Hematopoietic multipotent progenitor cell treated with erythropoietin and hydrocortisone succinate and interleukin-3 and kit ligand, for 15 days (in vitro differentiated cells): ENCODE results near the gene COG5.
A peak's percentile ranks its signal among the peaks of the same experiment; 100 is the strongest.

Experiments used
- DNase-seq: peaks from one replicate; pipeline ENCODE4 v3.0.0-alpha.2; 2015; ENCODE audit warnings: low spot score

COG5 gene

DNA sequence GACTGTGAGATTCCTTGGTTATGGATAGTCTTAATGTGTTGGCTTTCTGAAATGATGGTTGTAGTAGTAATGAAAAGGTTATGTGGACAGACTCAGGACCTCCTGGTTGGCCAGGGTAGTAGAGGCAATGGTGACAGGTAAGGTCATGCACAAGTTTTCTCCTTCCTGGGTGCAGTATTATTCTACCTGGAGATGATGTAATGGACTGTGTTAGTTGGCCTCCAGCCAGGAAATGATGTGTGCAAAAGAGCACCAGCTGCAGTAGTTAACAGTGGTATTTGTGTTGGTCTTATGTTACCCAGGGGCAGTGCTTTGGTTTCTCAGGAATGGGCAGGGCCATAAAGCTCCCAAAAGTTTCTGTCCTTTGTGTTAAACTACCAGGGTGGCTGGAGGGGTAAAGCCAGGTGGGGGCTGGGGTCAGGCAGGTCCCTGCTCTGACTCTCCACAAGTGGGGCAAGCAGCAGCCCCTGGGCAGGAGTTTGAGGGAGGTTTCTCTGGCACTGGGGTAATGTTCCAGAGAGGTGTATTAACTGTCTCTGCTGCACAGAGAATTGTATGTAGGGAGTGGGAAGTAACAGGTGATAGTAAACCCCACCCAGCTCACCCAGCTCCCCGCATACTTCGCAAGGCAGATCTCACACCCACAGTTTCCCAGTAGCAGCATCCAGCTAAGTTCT, 57.6 kb downstream of the COG5 start:
- peak; percentile 29 for DNase-seq

GRCh38 chr7:107505362-107505761, 58.4 kb downstream of the COG5 start:
- no peak for DNase-seq

GRCh38 chr7:107503687-107504086, 60.0 kb downstream of the COG5 start:
- DNase-seq = no peak

DNA sequence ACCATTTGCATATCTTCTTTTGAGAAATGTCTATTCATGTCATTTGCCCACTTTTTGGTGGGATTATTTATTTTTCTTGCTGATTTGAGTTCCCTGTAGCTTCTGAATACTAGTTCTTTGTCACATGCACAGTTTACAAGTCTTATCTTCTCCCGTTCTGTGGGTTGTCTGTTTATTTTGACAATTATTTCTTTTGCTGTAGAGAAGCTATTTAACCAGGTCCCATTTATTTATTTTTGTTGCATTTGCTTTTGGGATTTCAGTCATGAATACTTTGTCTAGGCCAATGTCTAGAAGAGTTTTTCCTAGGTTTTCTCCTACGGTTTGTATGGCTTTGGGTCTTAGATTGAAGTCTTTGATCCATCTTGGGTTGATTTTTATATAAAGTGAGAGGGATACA, 60.9 kb downstream of the COG5 start:
- no peak for DNase-seq

DNA sequence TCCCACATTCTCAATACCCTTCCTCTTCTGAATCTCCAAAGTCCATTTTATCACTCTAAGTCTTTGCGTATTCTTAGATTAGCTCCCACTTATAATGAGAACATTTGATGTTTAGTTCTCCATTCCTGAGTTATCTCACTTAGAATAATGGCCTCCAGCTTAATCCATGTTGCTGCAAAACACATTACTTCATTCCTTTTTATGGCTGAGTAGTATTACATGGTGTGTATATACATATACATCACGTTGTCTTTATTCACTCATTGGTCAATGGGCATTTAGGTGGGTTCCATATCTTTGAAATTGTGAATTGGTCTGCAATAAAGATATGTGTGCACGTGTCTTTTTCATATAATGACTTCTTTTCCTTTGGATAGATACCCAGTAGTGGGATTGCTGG, 61.6 kb downstream of the COG5 start:
- no peak for DNase-seq

GRCh38 chr7:107501593-107501992, 62.1 kb downstream of the COG5 start:
- peak; percentile 72 for DNase-seq

GRCh38 chr7:107499731-107500130, 64.0 kb downstream of the COG5 start:
- DNase-seq = no peak

DNA sequence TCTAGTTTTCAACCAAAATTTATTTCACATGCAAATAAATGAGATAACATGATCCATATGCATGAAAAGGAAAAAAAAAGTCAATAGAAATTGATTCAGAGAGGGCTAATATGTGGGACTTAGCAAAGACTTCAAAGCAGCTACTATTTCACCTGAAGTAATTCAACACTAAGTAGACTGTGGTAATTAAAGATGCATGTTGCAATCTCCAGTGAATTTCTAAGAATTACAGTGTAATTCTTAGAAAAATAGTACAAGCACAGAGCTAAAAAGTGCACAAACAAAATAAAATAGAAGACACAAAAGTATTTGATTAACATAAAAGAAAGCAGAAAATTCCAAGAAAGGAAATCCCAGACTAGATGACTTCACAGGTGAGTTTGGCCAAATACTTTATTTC, 68.2 kb downstream of the COG5 start:
- no peak for DNase-seq

- no peak for DNase-seq
Measured at GRCh38 chr7:107494884-107495283, 68.8 kb downstream of the COG5 start.

- no peak for DNase-seq
Measured at GRCh38 chr7:107494315-107494751, 69.4 kb downstream of the COG5 start.

GRCh38 chr7:107492875-107493274, 70.8 kb downstream of the COG5 start:
- no peak for DNase-seq

DNA sequence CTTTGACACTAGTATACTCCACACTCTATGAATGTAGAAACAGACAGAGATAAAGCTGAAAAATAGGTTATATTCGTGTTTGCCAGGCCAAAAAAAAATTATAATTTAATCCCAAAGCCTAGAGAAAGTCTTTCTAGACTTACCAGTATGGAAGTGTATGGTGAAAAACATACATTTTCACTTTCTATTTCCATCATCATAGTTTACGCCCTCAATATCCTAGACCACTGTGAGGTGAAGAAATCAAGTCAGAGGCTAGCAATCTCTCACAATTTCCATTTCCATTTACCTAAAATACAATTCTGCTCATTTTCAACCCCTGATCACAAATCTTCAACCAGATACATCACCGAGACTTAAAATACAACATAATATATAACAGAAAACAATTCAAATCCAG, 77.7 kb downstream of the COG5 start:
- DNase-seq = no peak

DNA sequence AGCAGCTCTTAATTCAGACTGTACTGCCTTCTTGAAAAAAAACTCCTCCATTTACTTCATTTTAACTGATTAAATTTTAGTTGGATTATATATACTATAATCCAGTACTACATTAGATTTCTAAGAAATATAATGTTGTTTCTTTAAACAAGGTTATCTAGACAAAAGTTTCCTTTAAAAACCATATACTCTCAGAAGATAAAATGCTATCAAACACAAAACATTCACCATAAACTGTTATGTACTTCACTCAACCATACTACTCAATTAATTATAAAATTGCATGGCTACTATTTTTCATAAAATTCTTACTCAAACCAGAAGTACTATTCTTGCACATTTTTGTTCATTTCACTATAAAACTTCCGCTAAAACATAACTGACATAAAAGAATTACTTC, 81.1 kb downstream of the COG5 start:
- DNase-seq = peak; percentile 51

DNA sequence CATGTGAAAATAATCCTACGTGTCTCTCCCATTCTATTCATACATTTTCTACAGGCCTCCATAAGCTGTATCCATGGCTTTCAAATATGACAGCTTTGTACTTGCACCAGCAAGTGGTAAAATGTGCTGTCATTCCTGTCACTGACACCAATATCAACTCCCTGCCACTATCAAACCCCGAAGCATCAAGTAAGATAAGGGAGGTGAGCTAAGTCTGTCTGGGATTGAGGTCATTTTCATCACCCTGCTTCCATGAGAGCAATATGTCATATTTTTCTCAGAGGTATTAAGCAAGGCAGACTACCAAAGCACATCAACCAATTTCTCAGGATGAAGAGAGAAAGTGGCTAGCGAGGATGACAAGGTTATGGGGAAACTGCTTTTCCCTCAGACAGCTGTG, 82.8 kb downstream of the COG5 start:
- peak; percentile 56 for DNase-seq

DNA sequence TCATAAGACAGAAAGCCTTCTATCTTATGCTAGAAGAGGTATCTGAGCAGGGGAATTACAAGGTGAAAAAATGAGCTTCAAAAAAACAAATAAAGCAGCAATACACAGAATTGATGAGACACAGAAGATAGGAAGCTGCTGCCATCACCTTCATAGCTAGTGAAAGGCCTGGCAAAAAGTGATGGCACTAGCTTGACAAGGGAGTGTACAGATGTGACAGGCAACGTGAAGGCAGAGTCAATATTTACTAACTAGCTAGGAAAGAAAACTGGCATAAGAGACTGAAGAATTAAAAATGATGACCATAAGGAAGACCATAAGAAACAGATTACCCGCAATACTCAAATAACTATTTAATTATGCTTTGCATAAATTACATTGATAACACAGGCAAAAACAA, 84.4 kb downstream of the COG5 start:
- peak; percentile 15 for DNase-seq

GRCh38 chr7:107474104-107474521, 89.6 kb downstream of the COG5 start:
- no peak for DNase-seq

DNA sequence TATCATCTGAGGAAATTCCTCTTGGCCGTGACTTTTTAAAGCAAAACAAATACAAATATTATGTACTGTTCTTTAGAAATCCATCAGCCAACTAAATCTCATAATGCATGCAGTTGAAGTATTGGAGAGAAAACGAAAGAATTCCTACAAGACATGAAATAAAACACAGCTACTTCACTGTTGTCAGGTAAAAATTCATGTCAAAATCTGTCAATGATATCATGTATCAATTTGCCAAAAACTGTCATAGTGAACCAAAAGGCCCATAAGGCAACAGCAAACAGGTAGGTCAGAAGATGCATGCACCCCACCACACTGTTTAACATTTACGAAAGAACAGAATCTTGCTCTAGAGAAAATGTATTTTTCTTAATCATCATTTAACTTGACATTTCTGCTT, 91.6 kb downstream of the COG5 start:
- DNase-seq = no peak

DNA sequence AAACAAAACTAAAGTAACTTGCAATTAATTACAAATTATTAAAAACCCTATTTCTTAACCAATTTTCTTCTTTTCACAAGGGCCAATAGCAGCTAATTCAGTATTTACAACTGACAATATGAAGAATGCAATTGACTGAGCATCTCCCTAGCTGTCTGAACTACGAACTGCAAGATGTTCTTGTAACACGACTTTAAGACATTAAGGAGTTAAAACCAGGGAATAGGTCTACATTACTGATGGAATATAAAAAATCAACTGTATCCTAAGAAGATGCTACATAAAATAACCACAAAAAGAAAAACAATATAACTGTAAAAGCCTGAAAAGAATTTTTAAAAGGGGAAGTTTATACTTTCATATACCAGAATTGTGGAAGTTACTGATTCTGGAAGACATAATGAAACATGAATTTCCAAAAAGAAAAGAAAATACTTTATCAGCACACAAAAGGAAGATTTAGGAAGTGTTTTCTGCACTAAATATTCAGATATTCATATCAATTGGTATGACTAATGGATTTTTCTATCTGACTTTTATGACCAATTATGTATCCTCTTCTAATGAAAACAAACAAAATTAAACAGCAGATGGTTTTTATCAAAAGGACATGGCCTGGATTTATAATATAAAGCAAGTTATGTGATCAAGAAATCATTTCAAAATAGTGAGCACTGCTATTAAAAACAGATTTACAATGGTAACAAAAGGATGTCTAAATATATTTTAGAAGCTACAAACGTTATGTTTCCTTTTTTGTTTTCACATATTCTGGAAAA, 92.2 kb downstream of the COG5 start:
- DNase-seq = no peak

- DNase-seq = no peak
Measured at GRCh38 chr7:107469929-107470328, 93.8 kb downstream of the COG5 start, which contains the start of gene GPR22. Gene GPR22 (plus strand): TSS chr7:107470057. CDS start chr7:107474061, 4,004 bp downstream.

GRCh38 chr7:107468824-107469223, 94.9 kb downstream of the COG5 start:
- no peak for DNase-seq

GRCh38 chr7:107467972-107468371, 95.7 kb downstream of the COG5 start:
- DNase-seq = no peak

GRCh38 chr7:107464666-107465226, 99.0 kb downstream of the COG5 start:
- no peak for DNase-seq
